DMS 273 treated with DMSO at 0.1 percent for 48 hours (cell line): ENCODE results near the gene SETBP1.
A peak's percentile ranks its signal among the peaks of the same experiment; 100 is the strongest.

ENCODE experiments used
- DNase-seq: peaks from one replicate; lab custom pipeline; 2025; lab: John Stamatoyannopoulos, UW

Gene SETBP1

GRCh38 chr18:44679056-44679913 lies 1.4 kb upstream of the SETBP1 start:
- DNase-seq, result peak; percentile 79

GRCh38 chr18:44679914-44680272 lies 795 bp upstream of the SETBP1 start:
- peak; percentile 28 for DNase-seq

GRCh38 chr18:44681076-44681970 lies 635 bp downstream of the SETBP1 start:
- peak; percentile 9 for DNase-seq

- peak; percentile 59 for DNase-seq
Observed at GRCh38 chr18:44682201-44682870, 1.6 kb downstream of the SETBP1 start.

GRCh38 chr18:44682871-44683221 lies 2.2 kb downstream of the SETBP1 start:
- DNase-seq, result peak; percentile 90

GRCh38 chr18:44683556-44683955 lies 2.9 kb downstream of the SETBP1 start:
- DNase-seq, result no peak

- no peak for DNase-seq
Observed at GRCh38 chr18:44685296-44685695, 4.6 kb downstream of the SETBP1 start.

- no peak for DNase-seq
Observed at GRCh38 chr18:44686156-44686555, 5.5 kb downstream of the SETBP1 start.

- no peak for DNase-seq
Observed at GRCh38 chr18:44687421-44687820, 6.7 kb downstream of the SETBP1 start.

GRCh38 chr18:44689736-44690135 lies 9.0 kb downstream of the SETBP1 start:
- no peak for DNase-seq

GRCh38 chr18:44691148-44691925 lies 10.6 kb downstream of the SETBP1 start:
- no peak for DNase-seq

- DNase-seq, result no peak
Observed at GRCh38 chr18:44693030-44693784, 12.5 kb downstream of the SETBP1 start.

- no peak for DNase-seq
Observed at GRCh38 chr18:44695503-44695902, 14.8 kb downstream of the SETBP1 start.

- DNase-seq, result no peak
Observed at GRCh38 chr18:44696892-44697291, 16.2 kb downstream of the SETBP1 start.

- no peak for DNase-seq
Observed at GRCh38 chr18:44697315-44697714, 16.6 kb downstream of the SETBP1 start.

- DNase-seq, result no peak
Observed at GRCh38 chr18:44698518-44698917, 17.8 kb downstream of the SETBP1 start.

GRCh38 chr18:44699572-44700261 lies 19.0 kb downstream of the SETBP1 start:
- no peak for DNase-seq

GRCh38 chr18:44700652-44701051 lies 20.0 kb downstream of the SETBP1 start:
- no peak for DNase-seq

GRCh38 chr18:44701227-44701626 lies 20.5 kb downstream of the SETBP1 start:
- DNase-seq, result no peak

- DNase-seq, result no peak
Observed at GRCh38 chr18:44702594-44702993, 21.9 kb downstream of the SETBP1 start.
